Midbrain (tissue), 1 donor: ENCODE results near the gene THOC7.

Experiments used
- DNase-seq: peaks from one replicate; lab custom pipeline; 2025; lab: John Stamatoyannopoulos, UW

THOC7 gene

DNA sequence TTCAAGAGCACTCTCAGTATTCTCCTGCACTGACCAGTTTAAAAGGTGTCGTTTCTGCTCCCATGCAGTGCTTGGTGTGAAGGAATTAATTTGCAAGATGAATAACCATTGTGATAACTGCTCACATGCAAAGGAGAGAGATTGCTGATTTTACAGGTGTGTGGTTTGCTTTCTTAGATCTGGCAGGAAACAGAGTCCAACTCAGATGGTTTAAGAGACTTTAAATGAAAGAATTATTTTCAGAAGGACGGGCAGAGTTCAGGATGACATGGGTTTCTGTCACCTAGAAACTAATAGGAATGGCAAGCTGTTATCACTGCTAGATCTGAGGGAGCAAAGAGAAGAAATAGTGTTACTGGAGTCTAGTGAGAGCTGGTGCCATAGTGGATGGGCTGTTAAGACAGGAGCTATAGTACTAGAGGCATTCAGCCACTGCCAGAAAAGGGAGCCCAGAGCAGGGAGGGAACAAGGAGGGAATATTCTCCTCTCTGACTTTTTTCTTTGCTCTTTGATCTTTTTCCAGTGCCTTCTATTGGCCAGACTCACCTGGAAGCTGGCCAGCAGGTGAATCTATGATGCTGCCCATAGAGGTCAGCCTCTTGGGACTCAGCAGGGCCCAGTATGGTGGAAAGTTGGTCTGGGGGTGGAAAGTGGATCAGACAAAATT, 14.9 kb upstream of the THOC7 start:
- DNase-seq: no peak

DNA sequence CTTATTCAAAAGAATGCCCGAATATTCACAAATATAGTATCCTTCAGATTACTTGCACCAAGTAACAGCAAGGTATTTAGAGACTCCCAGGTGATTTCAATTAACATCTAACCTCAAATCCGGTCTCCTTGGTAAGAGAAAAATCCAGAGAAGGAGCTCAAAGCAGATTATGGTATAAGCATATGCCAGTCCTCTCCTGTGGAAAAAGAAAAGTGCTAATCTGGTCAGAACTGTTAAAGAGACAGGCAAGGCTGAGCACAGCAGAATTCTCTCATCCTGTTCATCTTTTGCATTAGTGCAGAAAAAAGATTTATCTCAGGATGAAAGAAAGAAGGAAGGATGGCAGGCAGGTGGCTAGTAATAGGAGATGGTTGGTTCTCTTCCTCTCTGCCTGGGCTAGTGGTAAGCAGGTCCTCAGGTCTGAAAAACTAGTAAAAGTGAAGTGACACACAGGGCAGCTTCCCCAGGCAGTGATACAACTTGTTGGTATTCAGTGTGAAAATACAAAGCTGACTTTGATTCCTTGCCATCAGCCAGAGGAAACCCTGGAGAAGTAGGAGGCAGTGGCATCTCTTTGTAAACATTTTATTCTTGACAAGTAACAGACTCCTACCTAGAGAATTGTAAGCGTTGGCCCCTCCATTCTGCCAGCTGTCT, 14.3 kb upstream of the THOC7 start:
- no peak for DNase-seq

- no peak for DNase-seq
Measured at GRCh38 chr3:63876260-63876659, 12.7 kb upstream of the THOC7 start.

GRCh38 chr3:63875510-63875909, 11.9 kb upstream of the THOC7 start:
- no peak for DNase-seq

GRCh38 chr3:63874769-63875168, 11.2 kb upstream of the THOC7 start:
- DNase-seq: no peak

GRCh38 chr3:63872135-63872924, 8.7 kb upstream of the THOC7 start:
- DNase-seq: no peak

GRCh38 chr3:63870615-63871005, 7.0 kb upstream of the THOC7 start:
- DNase-seq: no peak

- DNase-seq: no peak
Measured at GRCh38 chr3:63869940-63870614, 6.5 kb upstream of the THOC7 start.

DNA sequence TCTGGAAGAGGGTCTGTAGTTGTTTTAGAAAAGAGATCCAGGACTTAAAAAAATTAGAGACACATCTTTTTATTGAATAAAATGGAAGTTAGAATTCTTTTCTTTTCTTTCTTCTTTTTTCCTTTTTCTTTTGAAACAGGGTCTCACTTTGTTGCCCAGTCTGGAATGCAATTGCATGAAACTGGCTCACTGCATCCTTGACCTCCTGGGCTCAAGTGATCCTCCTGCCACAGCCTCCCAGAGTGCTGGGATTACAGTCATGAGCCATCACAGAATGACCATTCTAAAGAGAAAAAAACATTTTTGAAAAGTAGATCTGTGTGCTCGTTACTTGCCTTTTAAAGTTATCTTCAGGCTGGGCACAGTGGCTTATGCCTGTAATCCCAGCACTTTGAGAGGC, 3.6 kb upstream of the THOC7 start:
- no peak for DNase-seq

GRCh38 chr3:63864965-63865327, 1.3 kb upstream of the THOC7 start:
- DNase-seq: no peak

GRCh38 chr3:63864008-63864964, 681 bp upstream of the THOC7 start:
- peak; percentile 17 for DNase-seq

- no peak for DNase-seq
Measured at GRCh38 chr3:63862804-63863149, 828 bp downstream of the THOC7 start.

GRCh38 chr3:63861306-63861705, 2.3 kb downstream of the THOC7 start:
- no peak for DNase-seq

GRCh38 chr3:63860776-63861175, 2.8 kb downstream of the THOC7 start:
- DNase-seq: no peak

DNA sequence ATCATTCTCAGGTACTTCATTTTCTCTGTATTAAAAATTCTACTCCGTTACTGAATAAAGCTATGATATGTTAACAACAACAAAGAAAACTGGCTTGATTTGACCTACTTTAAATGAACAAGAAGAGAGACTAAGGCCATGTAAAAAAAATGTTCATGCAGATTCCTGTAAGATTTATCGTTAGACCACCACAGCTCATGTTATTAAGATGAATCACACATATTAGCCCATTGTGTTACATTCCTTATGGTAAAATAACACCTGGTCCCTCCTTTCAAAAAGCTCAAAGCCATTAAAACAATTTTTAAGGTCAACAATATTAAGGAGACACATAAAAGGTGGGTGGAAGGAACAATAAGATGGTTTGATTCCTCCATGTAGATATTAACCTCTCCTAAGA, 6.3 kb downstream of the THOC7 start:
- no peak for DNase-seq

DNA sequence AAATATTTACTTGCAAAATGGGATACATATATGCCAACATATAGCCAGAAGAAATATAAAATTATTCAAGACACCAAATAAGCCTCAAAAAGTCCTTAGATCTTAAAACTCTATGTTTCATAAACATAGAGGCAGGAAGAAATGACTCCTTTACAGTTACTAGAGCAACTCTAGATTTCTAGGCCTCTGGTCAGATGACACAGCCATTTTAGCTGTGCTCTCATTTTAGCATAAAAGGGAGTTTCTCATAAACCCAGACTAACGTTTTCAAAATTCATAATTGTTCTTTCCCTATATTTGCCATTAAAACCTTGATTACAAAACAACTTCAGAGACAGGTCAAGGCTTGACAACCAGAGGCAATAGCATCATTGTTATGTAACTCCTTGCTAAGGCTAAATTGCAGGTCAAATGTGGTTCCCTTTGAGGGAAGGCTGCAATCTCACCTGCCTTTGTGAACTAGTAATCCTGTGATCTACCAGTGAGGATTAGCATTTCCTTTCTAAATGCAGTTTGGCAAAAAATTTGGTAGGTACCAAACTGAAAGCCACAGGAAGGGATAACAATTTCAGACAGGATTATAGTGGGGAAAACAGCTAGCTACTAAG, 8.2 kb downstream of the THOC7 start:
- no peak for DNase-seq

GRCh38 chr3:63853106-63853505, 10.5 kb downstream of the THOC7 start:
- no peak for DNase-seq

GRCh38 chr3:63851287-63851686, 12.3 kb downstream of the THOC7 start:
- no peak for DNase-seq

GRCh38 chr3:63849175-63849574, 14.4 kb downstream of the THOC7 start:
- DNase-seq: no peak

DNA sequence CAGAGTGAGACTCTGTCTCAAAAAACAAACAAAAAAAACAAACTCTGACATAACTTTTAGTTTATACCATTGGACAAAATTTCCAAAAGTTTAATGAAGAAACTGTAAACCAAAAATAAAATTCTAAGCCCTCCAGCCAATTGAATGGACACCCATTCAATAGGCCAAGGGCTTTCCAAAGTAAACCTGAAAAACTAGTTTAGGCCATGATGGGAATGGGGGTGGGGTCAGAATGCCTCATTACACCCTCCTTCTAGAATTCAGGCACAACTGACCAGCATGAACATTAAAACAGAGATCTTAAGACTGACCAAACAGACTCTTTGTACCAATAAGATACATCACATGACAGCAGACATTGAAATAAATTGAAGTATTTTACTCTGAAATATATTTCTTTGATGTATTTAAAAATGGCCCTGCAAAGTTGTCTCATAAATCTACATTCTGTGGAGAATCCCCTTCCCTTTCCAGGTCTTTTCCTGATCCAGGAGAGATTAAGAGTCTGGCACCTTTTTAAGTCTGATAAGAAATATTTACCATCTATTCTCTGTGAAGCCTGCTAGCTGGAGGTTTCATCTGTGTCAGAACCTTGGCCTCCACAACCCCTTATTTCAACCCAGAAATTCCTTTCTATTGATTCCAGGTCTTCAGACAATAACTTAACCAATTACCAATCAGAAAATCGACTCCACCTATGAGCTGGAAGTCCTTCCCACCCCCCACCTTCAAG, 15.7 kb downstream of the THOC7 start:
- DNase-seq: no peak

GRCh38 chr3:63845215-63845614, 18.4 kb downstream of the THOC7 start:
- no peak for DNase-seq
